ENCODE measurements around the gene CARD14. TPM values are rescaled to one million over a fixed set of nuclear protein-coding genes. Genes with fewer than 3 reads are reported as not detected.
"Not testable (repeated sequence)": the region's sequence is repeated elsewhere in the genome, so short reads cannot be mapped to it uniquely, and the experiment has no call there.

The CARD14 gene
- total and polyA plus RNA-seq, 2 of the 13 experiments (the other 11 are each of a cell fraction or from before 2014, with no cell fraction given): 0.11 TPM; not detected in 1

DNA sequence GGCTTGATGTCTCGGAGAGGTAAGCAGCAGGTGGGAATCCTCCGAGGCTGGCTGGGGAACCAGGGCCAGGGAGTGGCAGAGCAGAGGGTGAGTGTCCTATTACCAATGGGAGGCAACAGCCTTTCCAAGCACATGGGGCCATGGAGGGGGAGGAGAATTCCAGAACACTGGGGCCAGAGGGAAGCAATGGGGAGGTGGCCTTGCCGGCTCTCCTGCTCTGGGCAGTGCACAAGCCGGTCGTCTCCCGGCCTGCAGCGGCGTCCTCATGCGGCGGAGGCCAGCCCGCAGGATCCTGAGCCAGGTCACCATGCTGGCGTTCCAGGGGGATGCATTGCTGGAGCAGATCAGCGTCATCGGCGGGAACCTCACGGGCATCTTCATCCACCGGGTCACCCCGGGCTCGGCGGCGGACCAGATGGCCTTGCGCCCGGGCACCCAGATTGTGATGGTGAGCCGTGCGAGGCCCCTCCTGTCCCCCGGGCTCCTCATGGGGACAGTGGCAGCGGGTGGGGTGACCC lies 28.4 kb downstream of the CARD14 start (continued):
- TF ChIP-seq, protein P1, sequence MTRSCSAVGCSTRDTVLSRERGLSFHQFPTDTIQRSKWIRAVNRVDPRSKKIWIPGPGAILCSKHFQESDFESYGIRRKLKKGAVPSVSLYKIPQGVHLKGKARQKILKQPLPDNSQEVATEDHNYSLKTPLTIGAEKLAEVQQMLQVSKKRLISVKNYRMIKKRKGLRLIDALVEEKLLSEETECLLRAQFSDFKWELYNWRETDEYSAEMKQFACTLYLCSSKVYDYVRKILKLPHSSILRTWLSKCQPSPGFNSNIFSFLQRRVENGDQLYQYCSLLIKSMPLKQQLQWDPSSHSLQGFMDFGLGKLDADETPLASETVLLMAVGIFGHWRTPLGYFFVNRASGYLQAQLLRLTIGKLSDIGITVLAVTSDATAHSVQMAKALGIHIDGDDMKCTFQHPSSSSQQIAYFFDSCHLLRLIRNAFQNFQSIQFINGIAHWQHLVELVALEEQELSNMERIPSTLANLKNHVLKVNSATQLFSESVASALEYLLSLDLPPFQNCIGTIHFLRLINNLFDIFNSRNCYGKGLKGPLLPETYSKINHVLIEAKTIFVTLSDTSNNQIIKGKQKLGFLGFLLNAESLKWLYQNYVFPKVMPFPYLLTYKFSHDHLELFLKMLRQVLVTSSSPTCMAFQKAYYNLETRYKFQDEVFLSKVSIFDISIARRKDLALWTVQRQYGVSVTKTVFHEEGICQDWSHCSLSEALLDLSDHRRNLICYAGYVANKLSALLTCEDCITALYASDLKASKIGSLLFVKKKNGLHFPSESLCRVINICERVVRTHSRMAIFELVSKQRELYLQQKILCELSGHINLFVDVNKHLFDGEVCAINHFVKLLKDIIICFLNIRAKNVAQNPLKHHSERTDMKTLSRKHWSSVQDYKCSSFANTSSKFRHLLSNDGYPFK (CRISPR knock-in tag; IDR thresholded peaks at IDR 0.05; ENCODE audit: borderline replicate concordance): 0 out of 2 replicates have a peak, but pooled peaks have one; percentile 30
- TF ChIP-seq, protein P2, sequence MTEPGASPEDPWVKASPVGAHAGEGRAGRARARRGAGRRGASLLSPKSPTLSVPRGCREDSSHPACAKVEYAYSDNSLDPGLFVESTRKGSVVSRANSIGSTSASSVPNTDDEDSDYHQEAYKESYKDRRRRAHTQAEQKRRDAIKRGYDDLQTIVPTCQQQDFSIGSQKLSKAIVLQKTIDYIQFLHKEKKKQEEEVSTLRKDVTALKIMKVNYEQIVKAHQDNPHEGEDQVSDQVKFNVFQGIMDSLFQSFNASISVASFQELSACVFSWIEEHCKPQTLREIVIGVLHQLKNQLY (CRISPR knock-in tag; IDR thresholded peaks at IDR 0.05): no peak
- TF ChIP-seq, protein P3, sequence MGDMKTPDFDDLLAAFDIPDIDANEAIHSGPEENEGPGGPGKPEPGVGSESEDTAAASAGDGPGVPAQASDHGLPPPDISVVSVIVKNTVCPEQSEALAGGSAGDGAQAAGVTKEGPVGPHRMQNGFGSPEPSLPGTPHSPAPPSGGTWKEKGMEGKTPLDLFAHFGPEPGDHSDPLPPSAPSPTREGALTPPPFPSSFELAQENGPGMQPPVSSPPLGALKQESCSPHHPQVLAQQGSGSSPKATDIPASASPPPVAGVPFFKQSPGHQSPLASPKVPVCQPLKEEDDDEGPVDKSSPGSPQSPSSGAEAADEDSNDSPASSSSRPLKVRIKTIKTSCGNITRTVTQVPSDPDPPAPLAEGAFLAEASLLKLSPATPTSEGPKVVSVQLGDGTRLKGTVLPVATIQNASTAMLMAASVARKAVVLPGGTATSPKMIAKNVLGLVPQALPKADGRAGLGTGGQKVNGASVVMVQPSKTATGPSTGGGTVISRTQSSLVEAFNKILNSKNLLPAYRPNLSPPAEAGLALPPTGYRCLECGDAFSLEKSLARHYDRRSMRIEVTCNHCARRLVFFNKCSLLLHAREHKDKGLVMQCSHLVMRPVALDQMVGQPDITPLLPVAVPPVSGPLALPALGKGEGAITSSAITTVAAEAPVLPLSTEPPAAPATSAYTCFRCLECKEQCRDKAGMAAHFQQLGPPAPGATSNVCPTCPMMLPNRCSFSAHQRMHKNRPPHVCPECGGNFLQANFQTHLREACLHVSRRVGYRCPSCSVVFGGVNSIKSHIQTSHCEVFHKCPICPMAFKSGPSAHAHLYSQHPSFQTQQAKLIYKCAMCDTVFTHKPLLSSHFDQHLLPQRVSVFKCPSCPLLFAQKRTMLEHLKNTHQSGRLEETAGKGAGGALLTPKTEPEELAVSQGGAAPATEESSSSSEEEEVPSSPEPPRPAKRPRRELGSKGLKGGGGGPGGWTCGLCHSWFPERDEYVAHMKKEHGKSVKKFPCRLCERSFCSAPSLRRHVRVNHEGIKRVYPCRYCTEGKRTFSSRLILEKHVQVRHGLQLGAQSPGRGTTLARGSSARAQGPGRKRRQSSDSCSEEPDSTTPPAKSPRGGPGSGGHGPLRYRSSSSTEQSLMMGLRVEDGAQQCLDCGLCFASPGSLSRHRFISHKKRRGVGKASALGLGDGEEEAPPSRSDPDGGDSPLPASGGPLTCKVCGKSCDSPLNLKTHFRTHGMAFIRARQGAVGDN (CRISPR knock-in tag; IDR thresholded peaks at IDR 0.05): peak; percentile 68
- TF ChIP-seq KDM5B (CRISPR knock-in tag; IDR thresholded peaks at IDR 0.05; ENCODE audit: borderline replicate concordance): peak; percentile 60; the same call in 1 of the 2 replicates
- TF ChIP-seq, protein P4, sequence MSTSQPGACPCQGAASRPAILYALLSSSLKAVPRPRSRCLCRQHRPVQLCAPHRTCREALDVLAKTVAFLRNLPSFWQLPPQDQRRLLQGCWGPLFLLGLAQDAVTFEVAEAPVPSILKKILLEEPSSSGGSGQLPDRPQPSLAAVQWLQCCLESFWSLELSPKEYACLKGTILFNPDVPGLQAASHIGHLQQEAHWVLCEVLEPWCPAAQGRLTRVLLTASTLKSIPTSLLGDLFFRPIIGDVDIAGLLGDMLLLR (CRISPR knock-in tag; IDR thresholded peaks at IDR 0.05): 0 out of 2 replicates have a peak, but pooled peaks have one; percentile 19
- peak; percentile 20; the same call in 1 of the 2 replicates for TF ChIP-seq SAP130 (CRISPR knock-in tag; IDR thresholded peaks at IDR 0.05; ENCODE audit: low read depth)
- TF ChIP-seq, protein P5, sequence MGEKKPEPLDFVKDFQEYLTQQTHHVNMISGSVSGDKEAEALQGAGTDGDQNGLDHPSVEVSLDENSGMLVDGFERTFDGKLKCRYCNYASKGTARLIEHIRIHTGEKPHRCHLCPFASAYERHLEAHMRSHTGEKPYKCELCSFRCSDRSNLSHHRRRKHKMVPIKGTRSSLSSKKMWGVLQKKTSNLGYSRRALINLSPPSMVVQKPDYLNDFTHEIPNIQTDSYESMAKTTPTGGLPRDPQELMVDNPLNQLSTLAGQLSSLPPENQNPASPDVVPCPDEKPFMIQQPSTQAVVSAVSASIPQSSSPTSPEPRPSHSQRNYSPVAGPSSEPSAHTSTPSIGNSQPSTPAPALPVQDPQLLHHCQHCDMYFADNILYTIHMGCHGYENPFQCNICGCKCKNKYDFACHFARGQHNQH (CRISPR knock-in tag; IDR thresholded peaks at IDR 0.05): 0 out of 2 replicates have a peak, but pooled peaks have one; percentile 18
- 0 out of 2 replicates have a peak, but pooled peaks have one; percentile 43 for TF ChIP-seq ZNF235 (CRISPR knock-in tag; IDR thresholded peaks at IDR 0.05; ENCODE audit: borderline replicate concordance)
- 0 out of 2 replicates have a peak, but pooled peaks have one; percentile 40 for TF ChIP-seq ZNF225 (CRISPR knock-in tag; IDR thresholded peaks at IDR 0.05)

DNA sequence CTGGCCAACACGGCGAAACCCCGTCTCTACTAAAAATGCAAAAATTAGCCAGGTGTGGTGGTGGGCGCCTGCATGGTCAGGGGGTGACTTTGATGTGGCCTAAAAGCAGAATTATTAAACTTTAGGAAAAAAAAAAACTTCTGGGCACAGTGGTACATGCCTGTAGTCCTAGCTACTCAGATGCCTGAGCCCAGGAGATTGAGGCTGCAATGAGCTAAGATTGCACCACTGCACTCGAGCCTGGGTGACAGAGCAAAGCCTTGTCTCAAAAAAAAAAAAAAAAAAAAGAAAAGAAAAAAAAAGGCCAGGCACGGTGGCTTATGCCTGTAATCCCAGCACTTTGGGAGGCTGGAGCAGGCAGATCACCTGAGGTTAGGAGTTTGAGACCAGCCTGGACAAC lies 29.5 kb downstream of the CARD14 start:
- peaks cover 7 to 30% of the 10 kb centered on the region in 2 experiments for H3K27me3 ChIP-seq (ENCODE audit: control insufficient read depth in 1 of 2, insufficient read depth in 2 of 2, low read length in 2 of 2)
- H3K9ac ChIP-seq (ENCODE audit: insufficient read depth, low read depth, low read length); H4K20me1 ChIP-seq (ENCODE audit: insufficient read depth, low read length); H3K27ac ChIP-seq (ENCODE audit: extremely low read length, insufficient read depth, low read length); H3K36me3 ChIP-seq (replicated peaks in 1 of 2; ENCODE audit: control insufficient read depth in 1 of 2, insufficient read depth in 2 of 2, low read length in 2 of 2); H3K4me3 ChIP-seq (replicated peaks in 1 of 3; ENCODE audit: insufficient read depth in 1 of 3, low read depth in 2 of 3, low read length in 3 of 3); CTCF ChIA-PET (ENCODE audit: low intra/inter-chr PET ratio, low total read pairs); in situ Hi-C loops (cut with HindIII; ENCODE audit: extremely low pct_ligation_motif_present, low pct_unique_long_range_greater_than_20kb); FAIRE-seq; H2AFZ ChIP-seq (ENCODE audit: low read length); ATAC-seq; H3K4me2 ChIP-seq (ENCODE audit: low read depth, low read length); H3K79me2 ChIP-seq (ENCODE audit: insufficient read depth, low read length); DNase-seq (ENCODE audit: low spot score); BruUV-seq (replicated peaks); H3K9me3 ChIP-seq (ENCODE audit: low read length): not testable (repeated sequence)
- H3K4me1 ChIP-seq (ENCODE audit: insufficient read depth, low read length): peaks cover 26% of the 10 kb centered on the region
- intact Hi-C loops (cut with micrococcal nuclease; ENCODE audit: unreplicated experiment): loop anchor here (5.0 kb wide), 1 partner anchor 52 kb away; the partner anchor contains the start of gene EIF4A3
- WGBS (ENCODE audit: low lambda C conversion rate): 46% methylated on average over 6 of the region's 6 CpGs
- POLR2A ChIA-PET: interaction anchor here (0.7 kb wide), 2 partner anchors 62 to 65 kb away, joined by 3 read pairs; no protein-coding TSS in a partner anchor
